Kidney (tissue), 14 donors: ENCODE measurements around the gene CDKN2A. TPM values are rescaled to one million over a fixed set of nuclear protein-coding genes. Genes with fewer than 3 reads are reported as not detected.

ENCODE experiments used
- DNase-seq, 5 donors: peaks; one replicate each; pipeline ENCODE4 v3.0.0-alpha.2; 2013 to 2020
- FAIRE-seq: peaks from 2 replicates; lab custom pipeline; 2012; peaks lifted over from hg19 to GRCh38; lab: Jason Lieb, UNC
- H3K27ac ChIP-seq, 2 donors: one replicate each; pipeline ENCODE4 v1.7.0; 2013; ENCODE audit warnings: low read depth in 2 of 2, low read length in 2 of 2, inconsistent platforms in 1 of 2
- H3K27me3 ChIP-seq: one replicate; pipeline ENCODE4 v1.7.1; 2013; ENCODE audit warnings: low read length, inconsistent platforms; ENCODE audit not compliant: control insufficient read depth, insufficient read depth
- H3K36me3 ChIP-seq, 3 donors: one replicate each; pipeline versions ENCODE4 v1.7.0 to v1.7.1; 2013; ENCODE audit warnings: low read length in 3 of 3, control low read depth in 1 of 3, inconsistent platforms in 1 of 3; ENCODE audit not compliant: insufficient read depth in 3 of 3, control insufficient read depth in 2 of 3
- H3K4me1 ChIP-seq, 3 donors: one replicate each; pipeline versions ENCODE4 v1.7.0 to v1.7.1; 2013; ENCODE audit warnings: low read length in 3 of 3, inconsistent platforms in 1 of 3, low read depth in 1 of 3; ENCODE audit not compliant: control insufficient read depth in 2 of 3, insufficient read depth in 2 of 3
- H3K4me3 ChIP-seq, 3 donors: one replicate each; pipeline versions ENCODE4 v1.7.0 to v1.8.1; 2013; ENCODE audit warnings: low read length in 3 of 3, control low read depth in 1 of 3, inconsistent platforms in 1 of 3
- H3K9ac ChIP-seq, 3 donors: one replicate each; pipeline versions ENCODE4 v1.7.0 to v1.7.1; 2013; ENCODE audit warnings: low read length in 3 of 3, control low read depth in 1 of 3, inconsistent platforms in 1 of 3
- H3K9me3 ChIP-seq, 3 donors: one replicate each; pipeline versions ENCODE4 v1.7.0 to v1.7.1; 2013; ENCODE audit warnings: low read length in 3 of 3, control low read depth in 1 of 3, inconsistent platforms in 1 of 3; ENCODE audit not compliant: control insufficient read depth in 2 of 3, insufficient read depth in 1 of 3
- CTCF ChIP-seq: IDR thresholded peaks from 3 replicates; pipeline ENCODE4 v1.5.1; 2012; ENCODE audit warnings: mild to moderate bottlenecking, moderate library complexity, borderline replicate concordance; ENCODE audit not compliant: insufficient read depth; ENCODE audit errors: extremely low read depth
- intact Hi-C: fragments of 100-400 bp; cut with DNase I; formaldehyde crosslinking; loops from one replicate; pipeline ENCODE4 v1.11.1; 2022
- polyA plus RNA-seq: library from polyadenylated mRNA; stranded (reverse); fragments of 350-450 nt; fragmentation: Illumina TruSeq; extraction: RNeasy Lipid Tissue Mini Kit (QIAGEN cat#74804); gene quantifications from one replicate; pipeline ENCODE4 v1.2.3, GENCODE V29; 2014; ENCODE audit warnings: low read depth, low replicate concordance; ENCODE audit not compliant: insufficient read depth
- total RNA-seq: library from RNA; stranded (reverse); fragmentation: NEBNext Ultra II Directional; extraction: Animal tissue kit (Norgen Biotek cat#: 25700); gene quantifications from one replicate; pipeline ENCODE4 v1.2.1, GENCODE V29; 2021
- donor health status: control.
- donor health status: control.
- donor health status: control.
- donor health status: control.
- donor health status: control.
- donor health status: DM: yes; HTN: yes; CAD: no.
- donor health status: Normal renal cell carcinoma (clear cell type).

Gene CDKN2A
- total and polyA plus RNA-seq, 2 donors from 2014 or later = 4.1 TPM; not detected in 1

GRCh38 chr9:21958833-21959232 lies 35.4 kb downstream of the CDKN2A start:
- no peak for TF ChIP-seq CTCF
- no peaks in the 10 kb centered on the region for H3K36me3 ChIP-seq
- no peak overlapping the region for H3K4me3 ChIP-seq
- peaks cover 5% of the 10 kb centered on the region for H3K27me3 ChIP-seq
- peaks cover 0 to 5% (median 0%) of the 10 kb centered on the region in 3 donors for H3K9me3 ChIP-seq
- no peak overlapping the region for H3K9ac ChIP-seq
- H3K27ac ChIP-seq = no peak overlapping the region
- FAIRE-seq (no peak), DNase-seq (peak in 1 of 5 donors; percentile 49)
- intact Hi-C loops = no loop called here
- H3K4me1 ChIP-seq = no peaks in the 10 kb centered on the region

GRCh38 chr9:21945606-21946005 lies 48.6 kb downstream of the CDKN2A start:
- intact Hi-C loops = no loop called here
- H3K4me3 ChIP-seq = no peak overlapping the region

GRCh38 chr9:21943464-21943863 lies 50.7 kb downstream of the CDKN2A start:
- intact Hi-C loops = no loop called here
- no peak for TF ChIP-seq CTCF
- H3K4me1 ChIP-seq = no peaks in the 10 kb centered on the region
- no peaks in the 10 kb centered on the region for H3K9me3 ChIP-seq
- no peak overlapping the region for H3K27ac ChIP-seq
- FAIRE-seq = no peak
- no peaks in the 10 kb centered on the region for H3K36me3 ChIP-seq
- no peak overlapping the region for H3K9ac ChIP-seq
- DNase-seq = no peak
- no peaks in the 10 kb centered on the region for H3K27me3 ChIP-seq
- H3K4me3 ChIP-seq = no peak overlapping the region

More at GRCh38 chr9:21945606-21946005, 48.6 kb downstream of the CDKN2A start:
- FAIRE-seq (no peak), DNase-seq (no peak)
- Histone ChIP-seq H3K4me1 (no peaks in the 10 kb centered on the region), H3K9me3 (no peaks in the 10 kb centered on the region), H3K27me3 (no peaks in the 10 kb centered on the region), H3K36me3 (no peaks in the 10 kb centered on the region), H3K9ac (no peak overlapping the region), H3K27ac (no peak overlapping the region)
- TF ChIP-seq CTCF = no peak

- Histone ChIP-seq H3K27ac (no peak overlapping the region), H3K36me3 (no peaks in the 10 kb centered on the region), H3K9me3 (no peaks in the 10 kb centered on the region), H3K4me1 (no peaks in the 10 kb centered on the region), H3K9ac (no peak overlapping the region), H3K27me3 (no peaks in the 10 kb centered on the region), H3K4me3 (no peak overlapping the region)
- intact Hi-C loops = no loop called here
- DNase-seq = no peak
- FAIRE-seq = no peak
- TF ChIP-seq CTCF = no peak
Measured at GRCh38 chr9:21941337-21941995, 52.7 kb downstream of the CDKN2A start.
